Transverse colon (tissue), 4 donors: ENCODE measurements around the gene ALOX15B. TPM values are rescaled to one million over a fixed set of nuclear protein-coding genes. Genes with fewer than 3 reads are reported as not detected.

Experiments used
- DNase-seq: peaks from one replicate; pipeline ENCODE4 v3.0.0-alpha.2; 2019
- H3K27ac ChIP-seq, 4 donors: fragments of 200-600 bp; sonication (generic); 2 replicates each; pipeline ENCODE4 v1.5.1; 2016 to 2018; ENCODE audit warnings: inconsistent platforms in 4 of 4
- H3K27me3 ChIP-seq: fragments of 200-600 bp; sonication (generic); 2 replicates; pipeline ENCODE4 v1.5.1; 2017; ENCODE audit warnings: inconsistent platforms
- H3K36me3 ChIP-seq, 4 donors: fragments of 200-600 bp; sonication (generic); 2 replicates each; pipeline ENCODE4 v1.5.1; 2017 to 2019; ENCODE audit warnings: inconsistent platforms in 4 of 4
- H3K4me1 ChIP-seq, 4 donors: fragments of 200-600 bp; sonication (generic); 2 replicates each; pipeline ENCODE4 v1.5.1; 2017 to 2020; ENCODE audit warnings: inconsistent platforms in 4 of 4
- H3K4me3 ChIP-seq, 4 donors: fragments of 200-600 bp; sonication (generic); 1 replicate in 1 of 4; 2 replicates in 3 of 4; pipeline versions ENCODE4 v1.5.1 to v1.6.1; 2017 to 2019; ENCODE audit warnings: inconsistent platforms in 4 of 4
- H3K9me3 ChIP-seq, 2 donors: fragments of 200-600 bp; sonication (generic); 2 replicates each; pipeline ENCODE4 v1.5.1; 2017 to 2019; ENCODE audit warnings: inconsistent platforms in 2 of 2
- CTCF ChIP-seq, 5 experiments: fragments of 200-600 bp in 3 of 5; fragments of 450-650 bp in 2 of 5; sonication (generic) in 3 of 5; IDR thresholded peaks; 1 replicate in 2 of 5; 2 replicates in 3 of 5; pipeline ENCODE4 v1.5.1; 2016 to 2017; ENCODE audit warnings: antibody characterized with exemption in 5 of 5, inconsistent platforms in 3 of 5, mild to moderate bottlenecking in 2 of 5, moderate library complexity in 1 of 5
- EP300 ChIP-seq: sonication (generic); formaldehyde crosslinking; IDR thresholded peaks from one replicate; pipeline ENCODE4 v1.6.1; 2017; ENCODE audit warnings: antibody characterized with exemption, low read depth
- POLR2A ChIP-seq: fragments of 450-650 bp; IDR thresholded peaks from one replicate; pipeline ENCODE4 v1.6.1; 2016; ENCODE audit warnings: antibody characterized with exemption, mild to moderate bottlenecking, moderate library complexity
- POLR2AphosphoS5 ChIP-seq, 3 donors: sonication (generic); formaldehyde crosslinking; IDR thresholded peaks; one replicate each; pipeline ENCODE4 v1.6.1; 2016; ENCODE audit warnings: antibody characterized with exemption in 3 of 3
- WGBS, 2 donors: methylation state at CpG; one replicate each; pipeline ENCODE4 v1.1.5; 2018; ENCODE audit warnings: low coverage in 1 of 2; 5-methylcytosine and 5-hydroxymethylcytosine counted together
- in situ Hi-C, 4 donors: fragments of 200-750 bp; cut with MboI; loops; one replicate each; pipeline versions ENCODE4 v1.15.0 to v1.15.1; 2017; ENCODE audit warnings: low sequenced_read_pairs in 3 of 4, low pct_ligation_motif_present in 1 of 4, low pct_unique_long_range_greater_than_20kb in 1 of 4
- intact Hi-C: fragments of 100-400 bp; cut with DNase I; formaldehyde crosslinking; loops from one replicate; pipeline ENCODE4 v1.15.1; 2023; ENCODE audit warnings: low total_unique reads
- total RNA-seq, 4 donors: library from RNA; depleted of rRNA; stranded (reverse); fragments of >200 nt; gene quantifications; one replicate each; pipeline ENCODE4 v1.1.0, GENCODE V29; 2016

Gene ALOX15B
- total RNA-seq, 4 donors from 2014 or later: 3.3 to 44.4 (median 5.4) TPM

GRCh38 chr17:8046929-8047768 lies 8.3 kb downstream of the ALOX15B start:
- no peak for TF ChIP-seq POLR2A
- TF ChIP-seq POLR2AphosphoS5 (IDR thresholded peaks at IDR 0.05): no peak
- no peak for TF ChIP-seq EP300
- no peak for TF ChIP-seq CTCF (IDR thresholded peaks at IDR 0.05)
- in situ Hi-C loops (no loop called here), intact Hi-C loops (no loop called here)
- no peak for DNase-seq
- H3K9me3 ChIP-seq: no peaks in the 10 kb centered on the region
- no peaks in the 10 kb centered on the region for H3K4me1 ChIP-seq
- H3K27me3 ChIP-seq: peaks cover 6% of the 10 kb centered on the region
- no peak overlapping the region for H3K27ac ChIP-seq
- no peak overlapping the region for H3K4me3 ChIP-seq
- H3K36me3 ChIP-seq: no peaks in the 10 kb centered on the region
- WGBS, 2 donors: 82% methylated on average over 24 of the region's 24 CpGs; no CpG with 5 or more reads in 1 of the 2 donors

- H3K27ac ChIP-seq: no peak overlapping the region
- in situ Hi-C loops: no loop called here
- no peaks in the 10 kb centered on the region for H3K4me1 ChIP-seq
- no peak for TF ChIP-seq CTCF (IDR thresholded peaks at IDR 0.05)
- no peak for TF ChIP-seq EP300
- DNase-seq: no peak
- H3K27me3 ChIP-seq: peaks cover 6% of the 10 kb centered on the region
- no peaks in the 10 kb centered on the region for H3K9me3 ChIP-seq
- H3K36me3 ChIP-seq: no peaks in the 10 kb centered on the region
- intact Hi-C loops: no loop called here
- no peak overlapping the region for H3K4me3 ChIP-seq
- 93% methylated on average over 3 of the region's 4 CpGs; no CpG with 5 or more reads in 1 of the 2 donors for WGBS, 2 donors
Observed at GRCh38 chr17:8047769-8048110, 8.9 kb downstream of the ALOX15B start.

DNA sequence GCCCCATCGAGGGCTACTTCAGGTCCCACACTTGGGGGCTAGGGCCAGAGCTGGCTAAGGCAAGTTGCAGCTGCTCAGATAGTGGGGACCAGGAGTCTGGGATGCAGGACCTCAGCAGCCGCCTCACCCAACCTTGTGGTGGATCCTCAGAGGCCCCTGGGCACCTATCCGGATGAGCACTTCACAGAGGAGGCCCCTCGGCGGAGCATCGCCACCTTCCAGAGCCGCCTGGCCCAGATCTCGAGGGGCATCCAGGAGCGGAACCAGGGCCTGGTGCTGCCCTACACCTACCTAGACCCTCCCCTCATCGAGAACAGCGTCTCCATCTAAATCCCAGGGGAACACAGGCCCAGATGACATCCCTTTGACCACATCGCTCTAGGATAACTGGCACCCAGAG lies 9.4 kb downstream of the ALOX15B start:
- H3K4me1 ChIP-seq: no peaks in the 10 kb centered on the region
- no peak for TF ChIP-seq CTCF (IDR thresholded peaks at IDR 0.05)
- TF ChIP-seq POLR2AphosphoS5 (IDR thresholded peaks at IDR 0.05): no peak
- no peak for TF ChIP-seq EP300
- no peak for TF ChIP-seq POLR2A
- no peak overlapping the region for H3K4me3 ChIP-seq
- no peak for DNase-seq
- no peaks in the 10 kb centered on the region for H3K36me3 ChIP-seq
- peaks cover 6% of the 10 kb centered on the region for H3K27me3 ChIP-seq
- no peak overlapping the region for H3K27ac ChIP-seq
- in situ Hi-C loops (no loop called here), intact Hi-C loops (no loop called here)
- WGBS, 2 donors: 85% methylated on average over 12 of the region's 12 CpGs; no CpG with 5 or more reads in 1 of the 2 donors
- H3K9me3 ChIP-seq: no peaks in the 10 kb centered on the region

DNA sequence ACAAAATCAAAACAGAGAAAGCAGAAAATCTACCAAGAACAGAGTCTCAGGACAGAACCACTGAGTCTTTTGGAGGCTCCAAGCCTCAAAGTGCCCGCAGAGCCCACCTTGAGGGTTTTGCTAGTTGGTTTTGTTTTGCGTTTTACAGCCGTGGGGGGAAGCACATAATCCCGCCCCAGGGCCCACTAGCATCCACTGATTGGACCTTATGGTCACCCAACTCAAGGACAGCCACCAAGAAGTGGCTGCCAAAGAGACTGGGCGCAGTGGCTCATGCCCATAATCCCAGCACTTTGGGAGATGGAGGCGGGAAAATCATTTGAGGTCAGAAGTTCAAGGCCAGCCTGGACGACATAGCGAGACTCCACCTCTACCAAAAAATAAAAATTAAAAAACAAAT lies 9.9 kb downstream of the ALOX15B start:
- no peaks in the 10 kb centered on the region for H3K4me1 ChIP-seq
- H3K27me3 ChIP-seq: peaks cover 6% of the 10 kb centered on the region
- no peaks in the 10 kb centered on the region for H3K9me3 ChIP-seq
- H3K27ac ChIP-seq: no peak overlapping the region
- intact Hi-C loops (no loop called here), in situ Hi-C loops (no loop called here)
- no peak overlapping the region for H3K4me3 ChIP-seq
- DNase-seq: no peak
- TF ChIP-seq CTCF (IDR thresholded peaks at IDR 0.05): no peak
- TF ChIP-seq POLR2AphosphoS5 (IDR thresholded peaks at IDR 0.05): no peak
- TF ChIP-seq EP300: no peak
- no peak for TF ChIP-seq POLR2A
- WGBS, 2 donors: 85 to 100% methylated on average over 1 to 8 of the region's 8 CpGs
- no peaks in the 10 kb centered on the region for H3K36me3 ChIP-seq
